OCI-LY7 (cell line): ENCODE data around the gene NT5C2. TPM values are rescaled to one million over a fixed set of nuclear protein-coding genes. Genes with fewer than 3 reads are reported as not detected.
"Not testable (repeated sequence)": the region's sequence is repeated elsewhere in the genome, so short reads cannot be mapped to it uniquely, and the experiment has no call there.

ENCODE experiments used
- BruUV-seq: library from RNA; stranded (reverse); fragments of 400-500 nt; replicated peaks from 2 replicates; lab custom pipeline; 2021; lab: Mats Ljungman, UMichigan
- CTCF ChIA-PET: fragments of 300-600 bp; sonication (Branson Sonifier 250); formaldehyde crosslinking; loops from one replicate; lab custom pipeline; 2022; ENCODE audit warnings: antibody characterized with exemption; ENCODE audit not compliant: unreplicated experiment; lab: Charles Lee
- POLR2A ChIA-PET: fragments of 300-600 bp; sonication (Branson Sonifier 250); formaldehyde crosslinking; loops from one replicate; lab custom pipeline; 2022; ENCODE audit warnings: antibody characterized with exemption; lab: Charles Lee
- DNase-seq: peaks from one replicate; pipeline ENCODE4 v3.0.0-alpha.2; 2015; ENCODE audit warnings: low spot score
- H2AFZ ChIP-seq: fragments of 200-600 bp; sonication (generic), shearing (Covaris generic); 2 replicates; pipeline ENCODE4 v1.6.1; 2014; ENCODE audit warnings: mild to moderate bottlenecking, antibody characterized with exemption, low read length, moderate library complexity
- H3K27ac ChIP-seq: fragments of 200-600 bp; sonication (generic); 2 replicates; pipeline ENCODE4 v1.5.1; 2014; ENCODE audit warnings: mixed run types, low read depth, mild to moderate bottlenecking, moderate library complexity, low read length, inconsistent platforms; ENCODE audit not compliant: poor library complexity, severe bottlenecking
- H3K36me3 ChIP-seq: fragments of 200-600 bp; sonication (generic); 2 replicates; pipeline ENCODE4 v1.6.1; 2014; ENCODE audit warnings: mild to moderate bottlenecking, antibody characterized with exemption, low read length, moderate library complexity, mixed read lengths; ENCODE audit not compliant: insufficient read depth
- H3K4me1 ChIP-seq: fragments of 200-600 bp; sonication (generic); 2 replicates; pipeline ENCODE4 v1.5.1; 2014; ENCODE audit warnings: mild to moderate bottlenecking, low read length; ENCODE audit not compliant: insufficient read depth, poor library complexity, severe bottlenecking
- H3K4me2 ChIP-seq: fragments of 200-600 bp; sonication (generic); 2 replicates; pipeline ENCODE4 v1.6.1; 2014; ENCODE audit warnings: mild to moderate bottlenecking, low read length
- H3K4me3 ChIP-seq: fragments of 200-600 bp; sonication (generic); 2 replicates; pipeline ENCODE4 v1.5.1; 2014; ENCODE audit warnings: mild to moderate bottlenecking, low read depth, low read length; ENCODE audit not compliant: poor library complexity, severe bottlenecking
- H3K79me2 ChIP-seq: fragments of 200-600 bp; sonication (generic); 2 replicates; pipeline ENCODE4 v1.6.1; 2016; ENCODE audit warnings: low read depth, mild to moderate bottlenecking, low read length, moderate library complexity, mixed read lengths; ENCODE audit not compliant: insufficient read depth
- H3K9me2 ChIP-seq: fragments of 200-600 bp; sonication (generic); 2 replicates; pipeline ENCODE4 v1.6.1; 2016; ENCODE audit warnings: mild to moderate bottlenecking, low read length, mixed read lengths; ENCODE audit not compliant: insufficient read depth
- H3K9me3 ChIP-seq: fragments of 200-600 bp; sonication (generic); 2 replicates; pipeline ENCODE4 v1.6.1; 2014; ENCODE audit warnings: mild to moderate bottlenecking, mixed run types, low read length, mixed read lengths
- H4K20me1 ChIP-seq: fragments of 200-600 bp; sonication (generic); 2 replicates; pipeline ENCODE4 v1.6.1; 2014; ENCODE audit warnings: mild to moderate bottlenecking, antibody characterized with exemption, low read length, moderate library complexity, mixed read lengths; ENCODE audit not compliant: insufficient read depth
- EZH2phosphoT487 ChIP-seq: fragments of 200-600 bp; sonication (generic); IDR thresholded peaks from 2 replicates; pipeline ENCODE4 v1.6.1; 2018; ENCODE audit warnings: low read depth, borderline replicate concordance, mild to moderate bottlenecking, mixed run types, antibody characterized with exemption, low read length, moderate library complexity, mixed read lengths
- intact Hi-C: fragments of 100-400 bp; cut with micrococcal nuclease; formaldehyde crosslinking; loops from one replicate; pipeline ENCODE4 v1.10.0; 2022; ENCODE audit not compliant: unreplicated experiment
- total RNA-seq, 2 experiments: library from RNA; depleted of rRNA in 1 of 2; stranded (reverse); fragments of >200 nt in 1 of 2; shearing (Covaris generic) in 1 of 2; gene quantifications; 2 replicates each; pipeline ENCODE4 v1.2.3, GENCODE V29; 2014 to 2022
- TF ChIP-seq, protein P1 (sequence below): fragments of 200-600 bp; sonication (generic); conservative IDR thresholded peaks from 2 replicates; pipeline ENCODE4 v1.5.1; 2014; ENCODE audit warnings: mild to moderate bottlenecking, antibody characterized with exemption, low read length, moderate library complexity, mixed read lengths

The NT5C2 gene
- total RNA-seq, 2 experiments from 2014 or later = 72.0 to 87.3 TPM

GRCh38 chr10:103168438-103168837 lies 24.6 kb downstream of the NT5C2 start:
- intact Hi-C loops = no loop called here
- no peaks in the 10 kb centered on the region for H4K20me1 ChIP-seq

GRCh38 chr10:103167554-103167953 lies 25.5 kb downstream of the NT5C2 start:
- H3K9me2 ChIP-seq, H3K27ac ChIP-seq, CTCF ChIA-PET, intact Hi-C loops, H2AFZ ChIP-seq, H4K20me1 ChIP-seq, H3K9me3 ChIP-seq, H3K4me3 ChIP-seq, DNase-seq, H3K4me2 ChIP-seq, H3K4me1 ChIP-seq: not testable (repeated sequence)
- BruUV-seq = TSS peak; percentile 38
- peaks cover 22% of the 10 kb centered on the region; the same call in 1 of the 2 replicates for H3K79me2 ChIP-seq
- POLR2A ChIA-PET = interaction anchor here (1.0 to 1.1 kb wide), 2 partner anchors 9 to 11 kb away, joined by 3 to 5 read pairs; no protein-coding TSS in a partner anchor
- peaks cover 86% of the 10 kb centered on the region for H3K36me3 ChIP-seq

More at GRCh38 chr10:103168438-103168837, 24.6 kb downstream of the NT5C2 start:
- no peak overlapping the region for H2AFZ ChIP-seq
- peaks cover 22% of the 10 kb centered on the region; the same call in 1 of the 2 replicates for H3K79me2 ChIP-seq
- DNase-seq = no peak
- POLR2A ChIA-PET = interaction anchor here (0.7 to 1.1 kb wide), 4 partner anchors 9 to 35 kb away, joined by 3 to 5 read pairs (median 4); no protein-coding TSS in a partner anchor
- no peak overlapping the region for H3K4me2 ChIP-seq
- BruUV-seq = no TSS peak
- H3K9me3 ChIP-seq = peaks cover under 1% of the 10 kb centered on the region; the same call in 1 of the 2 replicates
- no peak for TF ChIP-seq EZH2phosphoT487
- TF ChIP-seq, protein P1, sequence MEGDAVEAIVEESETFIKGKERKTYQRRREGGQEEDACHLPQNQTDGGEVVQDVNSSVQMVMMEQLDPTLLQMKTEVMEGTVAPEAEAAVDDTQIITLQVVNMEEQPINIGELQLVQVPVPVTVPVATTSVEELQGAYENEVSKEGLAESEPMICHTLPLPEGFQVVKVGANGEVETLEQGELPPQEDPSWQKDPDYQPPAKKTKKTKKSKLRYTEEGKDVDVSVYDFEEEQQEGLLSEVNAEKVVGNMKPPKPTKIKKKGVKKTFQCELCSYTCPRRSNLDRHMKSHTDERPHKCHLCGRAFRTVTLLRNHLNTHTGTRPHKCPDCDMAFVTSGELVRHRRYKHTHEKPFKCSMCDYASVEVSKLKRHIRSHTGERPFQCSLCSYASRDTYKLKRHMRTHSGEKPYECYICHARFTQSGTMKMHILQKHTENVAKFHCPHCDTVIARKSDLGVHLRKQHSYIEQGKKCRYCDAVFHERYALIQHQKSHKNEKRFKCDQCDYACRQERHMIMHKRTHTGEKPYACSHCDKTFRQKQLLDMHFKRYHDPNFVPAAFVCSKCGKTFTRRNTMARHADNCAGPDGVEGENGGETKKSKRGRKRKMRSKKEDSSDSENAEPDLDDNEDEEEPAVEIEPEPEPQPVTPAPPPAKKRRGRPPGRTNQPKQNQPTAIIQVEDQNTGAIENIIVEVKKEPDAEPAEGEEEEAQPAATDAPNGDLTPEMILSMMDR = no peak
- no peak overlapping the region for H3K4me3 ChIP-seq
- H3K9me2 ChIP-seq = no peaks in the 10 kb centered on the region
- CTCF ChIA-PET = no interaction called here
- H3K27ac ChIP-seq = no peak overlapping the region
- no peaks in the 10 kb centered on the region for H3K4me1 ChIP-seq
- peaks cover 87% of the 10 kb centered on the region for H3K36me3 ChIP-seq

DNA sequence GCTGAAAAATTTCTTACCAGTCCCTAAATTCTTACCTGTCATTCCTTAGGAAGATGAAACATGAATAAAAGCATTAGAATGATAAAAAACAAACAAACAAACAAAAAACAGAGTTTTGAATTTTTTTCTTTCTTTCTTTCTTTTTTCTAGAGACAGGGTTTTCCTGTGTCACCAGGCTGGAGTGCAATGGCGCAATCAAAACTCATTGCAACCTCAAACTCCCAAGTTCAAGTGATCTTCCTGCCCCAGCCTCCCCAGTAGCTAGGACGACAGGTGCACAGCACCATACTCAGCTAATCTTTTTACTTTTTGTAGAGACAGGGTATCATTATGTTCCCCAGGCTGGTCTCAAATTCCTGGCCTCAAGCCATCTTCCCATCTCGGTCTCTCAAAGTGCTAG lies 26.5 kb downstream of the NT5C2 start:
- H3K4me2 ChIP-seq = no peak overlapping the region
- POLR2A ChIA-PET = interaction anchor here (0.6 to 1.2 kb wide), 2 partner anchors 10 to 717 kb away, joined by 3 to 4 read pairs; no protein-coding TSS in a partner anchor
- H2AFZ ChIP-seq = no peak overlapping the region
- no peaks in the 10 kb centered on the region for H3K4me1 ChIP-seq
- CTCF ChIA-PET = no interaction called here
- peaks cover 7% of the 10 kb centered on the region; the same call in 1 of the 2 replicates for H3K9me3 ChIP-seq
- H3K9me2 ChIP-seq = no peaks in the 10 kb centered on the region
- BruUV-seq = no TSS peak
- TF ChIP-seq, protein P1 = no peak
- no peak for TF ChIP-seq EZH2phosphoT487
- no peaks in the 10 kb centered on the region for H4K20me1 ChIP-seq
- no peak for DNase-seq
- intact Hi-C loops = no loop called here
- H3K36me3 ChIP-seq = peaks cover 86% of the 10 kb centered on the region
- H3K79me2 ChIP-seq = peaks cover 20% of the 10 kb centered on the region; the same call in 1 of the 2 replicates
- H3K4me3 ChIP-seq = no peak overlapping the region
- H3K27ac ChIP-seq = no peak overlapping the region

DNA sequence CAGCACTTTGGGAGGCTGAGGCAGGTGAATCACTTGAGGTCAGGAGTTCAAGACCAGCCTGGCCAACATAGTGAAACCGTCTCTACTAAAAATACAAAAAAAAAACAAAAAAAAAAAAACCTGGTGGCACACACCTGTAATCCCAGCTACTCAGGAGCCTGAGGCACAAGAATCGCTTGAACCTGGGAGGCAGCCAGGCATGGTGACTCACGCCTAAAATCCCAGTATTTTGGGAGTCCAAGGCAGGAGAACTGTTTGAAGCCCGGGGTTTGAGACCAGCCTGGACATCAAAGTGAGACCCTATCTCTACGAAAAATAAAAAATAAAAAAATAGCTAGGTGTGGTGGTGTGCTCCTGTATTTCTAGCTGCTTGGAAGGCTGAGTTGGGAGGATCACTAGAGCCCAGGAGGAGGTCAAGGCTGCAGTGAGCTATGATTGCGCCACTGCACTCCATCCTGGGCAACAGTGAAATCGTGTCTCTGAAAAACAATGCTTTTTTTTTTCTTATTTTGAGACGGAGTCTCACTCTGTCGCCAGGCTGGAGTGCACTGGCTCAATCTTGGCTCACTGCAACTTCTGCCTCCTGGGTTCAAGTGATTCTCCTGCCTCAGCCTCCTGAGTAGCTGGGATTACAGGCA lies 29.2 kb downstream of the NT5C2 start:
- peaks cover 18% of the 10 kb centered on the region; the same call in 1 of the 2 replicates for H3K9me3 ChIP-seq
- H3K27ac ChIP-seq, H3K4me1 ChIP-seq, DNase-seq, H3K4me3 ChIP-seq, CTCF ChIA-PET, intact Hi-C loops, BruUV-seq, H4K20me1 ChIP-seq, H2AFZ ChIP-seq, H3K9me2 ChIP-seq, H3K4me2 ChIP-seq: not testable (repeated sequence)
- POLR2A ChIA-PET = interaction anchor here (1.2 kb wide), 1 partner anchor 9 kb away, joined by 5 read pairs; no protein-coding TSS in a partner anchor
- H3K79me2 ChIP-seq = peaks cover 18% of the 10 kb centered on the region
- H3K36me3 ChIP-seq = peaks cover 90% of the 10 kb centered on the region
